DND-41 (cell line): Measurements from ENCODE around the gene PRDM15.

Source experiments
- ATAC-seq: fragments of 200-7000 bp; cut with Tn5 transposase; 3 replicates; pipeline ENCODE4 v1.9.1; 2021; ENCODE audit warnings: low read depth; ENCODE audit not compliant: insufficient read depth
- DNase-seq: peaks from one replicate; pipeline ENCODE4 v3.0.0-alpha.2; 2020
- H2AFZ ChIP-seq: 2 replicates; pipeline ENCODE4 v1.6.0; 2012; ENCODE audit warnings: low read depth, low read length
- H3K27ac ChIP-seq: 2 replicates; pipeline ENCODE4 v1.5.1; 2012; ENCODE audit warnings: low read length, inconsistent platforms
- H3K27me3 ChIP-seq: fragments of 200-600 bp; sonication (generic); 2 replicates; pipeline ENCODE4 v1.6.0; 2012; ENCODE audit warnings: low read length, mild to moderate bottlenecking, inconsistent platforms; ENCODE audit not compliant: insufficient read depth, poor library complexity
- H3K36me3 ChIP-seq: 2 replicates; pipeline ENCODE4 v1.5.1; 2012; ENCODE audit warnings: low read length, inconsistent platforms; ENCODE audit not compliant: insufficient read depth
- H3K4me1 ChIP-seq: 2 replicates; pipeline ENCODE4 v1.5.1; 2012; ENCODE audit warnings: mild to moderate bottlenecking, low read length; ENCODE audit not compliant: insufficient read depth
- H3K4me2 ChIP-seq: 2 replicates; pipeline ENCODE4 v1.6.0; 2012; ENCODE audit warnings: mild to moderate bottlenecking, moderate library complexity, low read length, inconsistent platforms; ENCODE audit not compliant: insufficient read depth
- H3K4me3 ChIP-seq, 2 experiments: fragments of 200-600 bp in 1 of 2; shearing (Covaris generic) in 1 of 2; 2 replicates each; pipeline ENCODE4 v1.5.1; 2012 to 2016; ENCODE audit warnings: inconsistent platforms in 2 of 2, low read length in 2 of 2, mild to moderate bottlenecking in 2 of 2, low read depth in 1 of 2, moderate library complexity in 1 of 2
- H3K79me2 ChIP-seq: 2 replicates; pipeline ENCODE4 v1.6.0; 2012; ENCODE audit warnings: low read length, inconsistent platforms; ENCODE audit not compliant: insufficient read depth
- H3K9ac ChIP-seq: 2 replicates; pipeline ENCODE4 v1.6.0; 2012; ENCODE audit warnings: low read depth, mild to moderate bottlenecking, inconsistent platforms, low read length, moderate library complexity
- H3K9me3 ChIP-seq: 2 replicates; pipeline ENCODE4 v1.5.1; 2012; ENCODE audit warnings: low read length, moderate library complexity, mild to moderate bottlenecking, inconsistent platforms; ENCODE audit not compliant: insufficient read depth, severe bottlenecking
- H4K20me1 ChIP-seq: 2 replicates; pipeline ENCODE4 v1.6.0; 2012; ENCODE audit warnings: low read length; ENCODE audit not compliant: insufficient read depth
- EZH2 ChIP-seq: IDR thresholded peaks from 3 replicates; pipeline ENCODE4 v1.6.1; 2012; ENCODE audit warnings: borderline replicate concordance, low read depth, mild to moderate bottlenecking, moderate library complexity, low read length, inconsistent platforms; ENCODE audit not compliant: severe bottlenecking
- TF ChIP-seq, protein P1 (sequence below): IDR thresholded peaks from 2 replicates; pipeline ENCODE4 v1.5.1; 2012; ENCODE audit warnings: borderline replicate concordance, low read length, moderate library complexity, mild to moderate bottlenecking; ENCODE audit not compliant: poor library complexity, severe bottlenecking; ENCODE audit errors: extremely low read depth

Gene PRDM15

DNA sequence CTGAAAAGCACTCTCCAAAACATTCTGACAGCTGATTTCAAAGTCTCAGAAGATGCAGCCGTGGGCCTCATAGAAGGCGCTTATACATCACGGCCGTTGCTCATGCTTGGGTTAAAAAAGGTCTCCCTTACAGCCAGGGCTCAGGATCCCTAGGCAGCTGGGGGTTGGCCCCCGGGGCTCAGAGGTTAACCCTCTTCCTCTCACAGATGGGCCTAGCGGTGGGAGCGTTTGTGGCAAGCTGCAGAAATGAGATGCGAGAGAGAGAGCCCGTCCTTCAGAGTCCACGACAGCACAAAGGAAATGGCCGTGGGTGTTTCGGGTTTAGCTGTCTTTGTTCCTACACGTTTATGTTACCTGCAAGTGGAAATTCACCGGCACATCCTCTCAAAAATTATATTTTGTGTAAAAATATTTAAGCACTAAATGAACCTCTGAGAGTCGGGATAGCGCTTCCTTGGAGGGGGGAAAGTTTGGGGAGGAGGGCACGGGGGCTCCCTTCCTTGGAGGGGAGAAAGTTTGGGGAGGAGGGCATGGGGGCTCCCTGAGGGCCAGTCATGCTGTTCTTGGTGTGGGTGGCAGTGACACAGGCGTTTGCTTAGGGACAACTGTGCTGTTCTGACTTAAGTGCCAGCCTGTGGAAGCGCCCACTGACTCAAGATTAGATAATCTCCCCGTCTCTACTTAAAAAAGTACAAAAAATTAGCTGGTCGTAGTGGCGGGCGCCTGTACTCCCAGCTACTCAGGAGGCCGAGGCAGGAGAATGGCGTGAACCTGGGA, 20.5 kb upstream of the PRDM15 start:
- peaks cover 20% of the 10 kb centered on the region for H3K4me1 ChIP-seq
- peak overlapping the region in 1 of 2 experiments; percentile 29; a peak in 1 of 4 replicates for H3K4me3 ChIP-seq
- peak overlapping the region; percentile 36 for H3K9ac ChIP-seq

DNA sequence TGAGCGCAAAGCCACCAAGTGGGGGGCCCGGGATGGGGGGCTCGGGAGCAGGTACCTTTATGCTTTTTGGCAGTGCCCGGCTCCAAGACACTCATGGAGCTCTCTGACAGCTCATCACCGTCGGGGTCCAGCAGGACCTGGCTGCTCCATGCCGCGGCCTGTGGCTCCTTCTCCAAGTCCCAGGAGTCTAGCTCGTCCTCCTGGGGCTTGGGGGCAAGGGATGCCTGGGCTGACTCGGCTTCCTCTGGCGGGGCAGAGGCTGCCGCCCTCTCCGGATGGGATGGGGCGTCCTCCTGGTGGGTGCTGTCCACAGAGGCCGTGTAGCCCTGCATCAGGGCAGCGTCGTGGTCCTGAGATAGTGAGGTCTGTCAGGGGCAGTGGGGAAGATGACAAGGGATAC, 19.9 kb upstream of the PRDM15 start:
- H3K9me3 ChIP-seq = no peaks in the 10 kb centered on the region
- H3K27me3 ChIP-seq = no peaks in the 10 kb centered on the region
- peak overlapping the region; percentile 47 for H3K4me2 ChIP-seq
- ATAC-seq (no peak; the same call in 1 of the 3 replicates), DNase-seq (no peak)
- no peaks in the 10 kb centered on the region for H4K20me1 ChIP-seq
- H3K27ac ChIP-seq = peak overlapping the region; percentile 74
- peak overlapping the region in 1 of 2 experiments; percentile 29; a peak in 1 of 4 replicates for H3K4me3 ChIP-seq
- H3K79me2 ChIP-seq = no peaks in the 10 kb centered on the region
- peak overlapping the region; percentile 36 for H3K9ac ChIP-seq
- TF ChIP-seq, protein P1, sequence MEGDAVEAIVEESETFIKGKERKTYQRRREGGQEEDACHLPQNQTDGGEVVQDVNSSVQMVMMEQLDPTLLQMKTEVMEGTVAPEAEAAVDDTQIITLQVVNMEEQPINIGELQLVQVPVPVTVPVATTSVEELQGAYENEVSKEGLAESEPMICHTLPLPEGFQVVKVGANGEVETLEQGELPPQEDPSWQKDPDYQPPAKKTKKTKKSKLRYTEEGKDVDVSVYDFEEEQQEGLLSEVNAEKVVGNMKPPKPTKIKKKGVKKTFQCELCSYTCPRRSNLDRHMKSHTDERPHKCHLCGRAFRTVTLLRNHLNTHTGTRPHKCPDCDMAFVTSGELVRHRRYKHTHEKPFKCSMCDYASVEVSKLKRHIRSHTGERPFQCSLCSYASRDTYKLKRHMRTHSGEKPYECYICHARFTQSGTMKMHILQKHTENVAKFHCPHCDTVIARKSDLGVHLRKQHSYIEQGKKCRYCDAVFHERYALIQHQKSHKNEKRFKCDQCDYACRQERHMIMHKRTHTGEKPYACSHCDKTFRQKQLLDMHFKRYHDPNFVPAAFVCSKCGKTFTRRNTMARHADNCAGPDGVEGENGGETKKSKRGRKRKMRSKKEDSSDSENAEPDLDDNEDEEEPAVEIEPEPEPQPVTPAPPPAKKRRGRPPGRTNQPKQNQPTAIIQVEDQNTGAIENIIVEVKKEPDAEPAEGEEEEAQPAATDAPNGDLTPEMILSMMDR = no peak
- no peak for TF ChIP-seq EZH2
- H2AFZ ChIP-seq = no peak overlapping the region
- 0 out of 2 replicates have a peak, but pooled peaks cover 3% of the 10 kb centered on the region for H3K36me3 ChIP-seq
- H3K4me1 ChIP-seq = peaks cover 20% of the 10 kb centered on the region

More for the DNA sequence above, 20.5 kb upstream of the PRDM15 start:
- H3K9me3 ChIP-seq = no peaks in the 10 kb centered on the region
- no peaks in the 10 kb centered on the region for H4K20me1 ChIP-seq
- no peaks in the 10 kb centered on the region for H3K27me3 ChIP-seq
- peak overlapping the region; percentile 47 for H3K4me2 ChIP-seq
- no peak for TF ChIP-seq EZH2
- TF ChIP-seq, protein P1 = peak; percentile 31
- H3K79me2 ChIP-seq = no peaks in the 10 kb centered on the region
- H3K27ac ChIP-seq = peak overlapping the region; percentile 74
- ATAC-seq (peak; percentile 99), DNase-seq (peak; percentile 89)
- H2AFZ ChIP-seq = 0 out of 2 replicates have a peak overlapping the region, but pooled peaks have one; percentile 16
- H3K36me3 ChIP-seq = 0 out of 2 replicates have a peak, but pooled peaks cover 4% of the 10 kb centered on the region

DNA sequence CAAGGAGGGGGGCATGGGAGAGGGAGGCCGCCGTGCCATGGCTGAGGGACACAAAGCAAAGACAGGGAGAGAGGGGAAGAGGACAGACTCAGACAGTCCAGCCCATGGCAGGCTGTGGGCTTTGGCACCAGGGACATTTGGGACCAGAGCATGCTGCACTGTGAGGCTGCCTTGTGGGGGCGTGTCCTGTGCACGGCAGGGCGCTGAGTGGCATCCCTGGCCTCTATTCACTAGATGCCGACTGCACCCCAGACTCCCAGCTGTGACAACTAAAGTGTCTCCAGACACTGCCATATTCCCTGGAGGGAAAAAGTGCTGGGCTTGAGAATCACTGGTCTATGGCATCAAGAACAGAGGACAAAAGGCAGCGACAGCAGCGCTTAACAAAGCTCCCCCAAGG, 18.6 kb upstream of the PRDM15 start:
- H3K4me2 ChIP-seq = no peak overlapping the region
- no peak overlapping the region for H3K27ac ChIP-seq
- no peak overlapping the region for H3K9ac ChIP-seq

More for the DNA sequence above, 18.6 kb upstream of the PRDM15 start:
- TF ChIP-seq EZH2 = no peak
- TF ChIP-seq, protein P1 = no peak
- ATAC-seq (no peak), DNase-seq (no peak)
- Histone ChIP-seq H3K36me3 (0 out of 2 replicates have a peak, but pooled peaks cover 3% of the 10 kb centered on the region), H3K27me3 (no peaks in the 10 kb centered on the region), H3K4me1 (peaks cover 20% of the 10 kb centered on the region), H4K20me1 (no peaks in the 10 kb centered on the region), H3K9me3 (no peaks in the 10 kb centered on the region), H3K4me3 (no peak overlapping the region), H3K79me2 (no peaks in the 10 kb centered on the region), H2AFZ (no peak overlapping the region)
